GM19043 (cell line): ENCODE results near the gene CTAG1A.
"Not testable (repeated sequence)": the region's sequence is repeated elsewhere in the genome, so short reads cannot be mapped to it uniquely, and the experiment has no call there.

Experiments
- ATAC-seq: cut with Tn5 transposase; IDR thresholded peaks from one replicate; pipeline ENCODE4 v1.9.1; 2021; ENCODE audit warnings: low read depth; ENCODE audit not compliant: unreplicated experiment

The CTAG1A gene

DNA sequence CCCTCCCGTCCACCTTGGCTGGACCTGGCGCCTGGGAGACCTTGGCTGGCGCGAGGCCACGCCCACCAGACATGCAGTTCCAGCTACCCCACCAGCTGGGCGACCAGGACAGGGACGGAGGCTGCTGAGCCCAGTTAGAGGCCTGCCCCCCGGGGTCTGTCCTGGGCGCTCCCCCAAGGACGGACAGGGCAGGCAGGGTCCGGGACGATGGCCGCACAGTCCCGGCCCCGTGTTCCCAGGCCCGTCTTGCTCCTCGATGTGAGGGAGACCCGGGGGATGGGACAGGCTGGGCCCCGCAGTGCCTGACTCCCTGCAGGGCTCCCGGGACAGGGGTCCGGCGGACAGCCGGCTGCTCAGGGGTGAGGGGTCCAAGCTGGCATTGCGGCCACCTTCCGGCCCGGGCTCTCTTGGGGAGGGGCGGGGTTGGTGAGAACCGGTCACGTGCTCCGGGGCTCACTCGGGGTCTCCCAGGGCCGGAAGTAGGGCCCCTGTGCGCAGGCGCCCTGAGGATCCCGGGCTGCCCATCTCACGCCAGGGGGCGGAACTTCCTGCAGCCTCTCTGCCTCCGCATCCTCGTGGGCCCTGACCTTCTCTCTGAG lies at the start of gene CTAG1A:
TSS of gene CTAG1A (plus strand) at position 549 of the 599 bp plus-strand sequence. CDS start 74 bp downstream, outside the sequence.
- ATAC-seq = not testable (repeated sequence)

DNA sequence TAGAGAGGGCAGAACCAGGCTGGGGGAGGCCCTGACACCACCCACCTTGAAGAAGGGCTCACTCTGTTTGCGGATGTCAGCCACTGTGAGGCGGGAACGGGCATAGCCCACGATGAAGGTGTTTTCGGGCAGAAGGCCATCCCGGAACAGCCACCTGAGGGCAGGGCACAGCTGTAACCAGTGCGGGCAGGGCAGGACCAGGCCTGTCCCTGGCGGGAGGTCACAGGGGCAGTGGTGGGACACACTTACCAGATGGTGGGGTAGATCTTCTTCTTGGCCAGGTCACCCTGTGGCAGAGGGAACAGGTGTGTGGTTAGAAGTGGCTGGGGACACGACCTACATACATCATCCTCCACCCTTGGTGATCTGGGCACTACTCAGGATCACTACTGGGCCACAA lies 49.0 kb upstream of the CTAG1A start:
- ATAC-seq = no peak

DNA sequence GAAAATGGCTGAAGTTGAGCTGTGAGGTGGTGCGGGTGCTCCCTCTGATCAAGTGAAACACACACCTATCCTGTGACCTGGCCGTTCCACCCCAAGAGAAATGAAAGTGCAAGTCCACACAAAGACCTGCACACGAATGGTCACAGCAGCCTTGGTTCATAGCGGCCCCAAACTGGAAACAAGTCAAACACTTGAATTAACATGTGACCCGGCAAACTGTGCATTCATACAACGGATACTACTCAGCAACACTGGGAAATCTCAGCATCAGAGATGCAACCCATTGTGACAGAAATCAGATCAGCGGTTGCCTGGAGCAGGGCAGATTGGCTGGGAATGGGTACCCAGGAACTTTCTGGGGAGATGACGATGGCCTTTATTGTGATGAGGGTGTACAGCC lies 45.9 kb upstream of the CTAG1A start:
- no peak for ATAC-seq

DNA sequence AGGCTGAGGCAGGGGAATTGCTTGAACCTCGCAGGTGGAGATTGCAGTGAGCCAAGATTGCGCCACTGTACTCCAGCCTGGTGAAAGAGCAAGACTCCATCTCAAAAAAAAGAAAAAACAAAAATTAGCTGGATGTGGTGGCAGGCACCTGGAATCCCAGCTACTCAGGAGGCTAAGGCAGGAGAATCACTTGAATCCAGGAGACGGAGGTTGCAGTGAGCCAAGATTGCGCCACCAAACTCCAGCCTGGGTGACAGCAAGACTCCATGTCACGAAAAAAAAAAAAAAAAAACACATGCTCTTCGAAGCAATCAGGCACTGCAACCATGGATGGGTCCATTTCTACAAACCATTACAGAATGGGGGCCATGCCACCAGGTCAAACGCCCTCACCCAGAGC lies 44.6 kb upstream of the CTAG1A start:
- ATAC-seq = not testable (repeated sequence)

DNA sequence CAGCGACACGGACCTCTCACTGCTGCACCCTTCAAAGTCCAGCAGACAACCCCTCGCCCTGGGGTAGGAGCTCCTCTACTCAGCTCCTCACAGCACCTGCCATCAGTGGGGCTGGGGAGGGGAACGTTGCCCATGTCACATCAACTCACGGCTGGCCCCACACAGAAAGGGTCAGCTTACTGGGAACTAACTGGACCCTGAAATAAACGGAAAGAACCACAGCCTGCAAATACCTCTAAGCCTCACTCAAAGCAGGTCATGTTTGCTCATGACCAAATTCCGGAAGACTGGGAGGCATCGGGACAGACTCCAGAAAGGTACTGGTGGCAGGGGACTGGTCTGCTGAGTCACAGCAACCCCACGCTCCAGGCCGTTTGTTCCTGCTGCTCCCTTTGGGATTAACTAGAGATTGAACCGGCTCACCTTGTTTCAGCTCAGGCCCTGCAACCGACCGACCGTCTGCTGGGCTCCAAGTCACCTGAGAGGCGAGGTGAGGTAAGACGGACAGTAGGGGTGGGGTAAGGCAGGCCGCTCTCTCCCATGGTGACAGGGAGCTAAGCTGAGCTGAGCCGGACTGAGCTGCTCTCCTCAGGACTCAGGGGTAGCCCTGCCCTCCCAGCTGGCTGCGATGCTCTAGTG lies 43.9 kb upstream of the CTAG1A start:
- ATAC-seq = no peak

DNA sequence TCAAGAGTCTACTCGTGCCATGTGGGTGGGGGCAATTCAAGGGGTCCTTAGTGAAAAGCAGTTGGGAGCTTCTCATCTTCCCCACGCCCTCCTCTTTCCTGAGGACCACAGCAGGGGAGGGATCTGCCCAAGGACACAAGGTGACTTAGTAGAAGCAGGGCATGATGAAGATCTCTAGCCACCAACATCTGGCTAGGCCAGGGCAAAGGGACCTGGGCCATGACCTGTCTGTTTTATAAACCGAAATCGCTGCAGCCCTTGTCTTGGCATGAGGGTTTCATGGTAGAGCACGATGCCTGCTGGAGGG lies 43.4 kb upstream of the CTAG1A start:
- ATAC-seq = no peak

DNA sequence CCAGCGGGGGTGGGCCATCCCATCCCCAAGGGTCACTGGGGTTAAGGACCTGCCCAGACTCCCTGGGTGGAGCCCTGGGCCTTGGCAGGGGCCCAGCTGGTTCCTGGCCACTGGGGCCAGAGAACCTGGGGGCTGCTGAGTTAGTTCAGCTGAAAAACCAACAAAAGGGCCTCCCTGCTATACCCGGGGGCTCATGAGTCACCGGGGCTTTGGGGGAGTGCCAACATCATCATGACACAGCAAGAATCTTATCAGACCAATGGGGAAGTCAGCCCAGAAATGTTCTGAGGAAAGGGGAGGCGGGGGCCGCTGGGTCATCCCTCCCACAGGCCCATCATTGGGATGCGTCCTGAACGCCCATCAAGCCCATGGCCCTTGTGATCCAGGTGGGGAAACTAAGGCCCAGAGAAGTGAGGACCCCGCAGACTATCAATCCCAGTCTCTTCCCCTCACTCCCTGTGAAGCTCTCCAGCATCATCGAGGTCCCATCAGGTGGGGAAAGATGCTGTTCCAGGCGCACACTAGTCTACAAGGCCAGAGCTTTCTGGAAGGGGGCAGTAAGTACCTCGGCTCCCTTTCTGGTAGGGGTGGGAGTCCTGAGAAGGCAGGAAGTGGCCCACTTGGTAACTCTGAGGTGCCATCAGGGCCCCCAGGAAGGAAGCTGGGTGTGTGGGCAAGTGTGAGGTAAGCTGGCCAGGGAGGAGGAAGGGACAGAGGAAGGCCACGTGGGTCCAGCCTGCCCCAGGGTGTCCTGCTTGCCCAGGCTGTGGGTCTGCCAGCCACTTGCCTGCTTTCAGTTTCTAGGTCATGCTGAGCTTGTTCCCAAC lies 42.8 kb upstream of the CTAG1A start:
- no peak for ATAC-seq

DNA sequence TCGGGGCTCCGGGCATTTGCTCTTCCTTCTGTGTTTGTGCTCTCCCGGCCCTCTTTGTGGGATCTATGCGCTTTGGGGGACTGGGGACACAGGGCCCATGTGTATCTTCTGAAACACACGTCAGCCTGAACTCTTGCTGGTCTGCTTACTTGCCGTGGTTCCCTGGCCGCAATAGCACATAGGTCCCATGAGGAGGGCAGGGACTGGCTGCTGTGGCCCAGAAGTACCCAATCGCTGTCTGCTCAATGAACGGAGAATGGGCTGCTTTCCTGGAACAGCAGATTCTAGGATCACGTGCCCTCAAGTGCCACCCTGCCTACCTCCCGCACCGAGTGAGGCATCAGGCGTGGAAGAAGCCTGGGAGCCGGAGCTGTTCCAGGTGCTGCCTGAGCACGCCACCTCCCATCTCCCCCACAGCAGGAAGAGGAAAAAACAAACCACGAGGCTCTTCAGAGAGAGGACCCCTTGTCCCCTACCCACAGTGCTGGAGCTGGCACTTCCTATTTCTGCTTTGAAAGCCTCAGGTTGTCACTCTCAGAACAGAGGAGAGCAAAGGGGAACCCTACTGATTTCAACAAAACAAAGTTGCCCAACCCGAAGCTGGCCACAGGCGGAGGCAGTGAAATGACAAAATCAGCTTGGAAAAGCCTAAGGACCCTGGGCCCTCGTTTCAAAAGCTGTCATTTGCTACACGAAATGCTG lies 42.1 kb upstream of the CTAG1A start:
- no peak for ATAC-seq

DNA sequence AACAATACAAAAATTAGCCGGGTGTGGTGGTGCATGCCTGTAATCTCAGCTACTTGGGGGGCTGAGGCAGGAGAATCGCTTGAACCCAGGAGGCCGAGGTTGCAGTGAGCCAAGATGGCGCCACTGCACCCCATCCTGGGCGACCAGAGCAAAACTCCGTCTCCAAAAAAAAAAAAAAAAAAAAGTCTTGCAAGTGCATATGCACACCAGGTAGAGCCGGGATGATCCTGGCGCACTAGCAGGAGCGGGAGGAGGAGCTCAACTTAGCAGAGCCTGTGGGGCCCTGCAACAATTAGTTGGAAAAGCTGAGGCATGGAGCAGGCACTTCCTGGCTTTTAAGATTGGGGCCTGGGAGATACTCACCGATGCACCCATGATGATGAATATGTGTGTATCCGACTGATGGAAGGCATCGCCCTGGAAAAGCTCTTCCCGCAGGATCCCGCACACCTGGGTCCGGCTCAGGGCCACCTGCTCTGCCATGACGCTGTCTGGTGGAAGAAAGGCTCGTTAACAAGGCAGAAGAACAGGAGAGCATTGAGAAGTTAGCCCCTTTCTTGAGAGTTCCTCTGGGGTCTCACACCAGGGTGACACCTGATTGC lies 39.2 kb upstream of the CTAG1A start:
- no peak for ATAC-seq

DNA sequence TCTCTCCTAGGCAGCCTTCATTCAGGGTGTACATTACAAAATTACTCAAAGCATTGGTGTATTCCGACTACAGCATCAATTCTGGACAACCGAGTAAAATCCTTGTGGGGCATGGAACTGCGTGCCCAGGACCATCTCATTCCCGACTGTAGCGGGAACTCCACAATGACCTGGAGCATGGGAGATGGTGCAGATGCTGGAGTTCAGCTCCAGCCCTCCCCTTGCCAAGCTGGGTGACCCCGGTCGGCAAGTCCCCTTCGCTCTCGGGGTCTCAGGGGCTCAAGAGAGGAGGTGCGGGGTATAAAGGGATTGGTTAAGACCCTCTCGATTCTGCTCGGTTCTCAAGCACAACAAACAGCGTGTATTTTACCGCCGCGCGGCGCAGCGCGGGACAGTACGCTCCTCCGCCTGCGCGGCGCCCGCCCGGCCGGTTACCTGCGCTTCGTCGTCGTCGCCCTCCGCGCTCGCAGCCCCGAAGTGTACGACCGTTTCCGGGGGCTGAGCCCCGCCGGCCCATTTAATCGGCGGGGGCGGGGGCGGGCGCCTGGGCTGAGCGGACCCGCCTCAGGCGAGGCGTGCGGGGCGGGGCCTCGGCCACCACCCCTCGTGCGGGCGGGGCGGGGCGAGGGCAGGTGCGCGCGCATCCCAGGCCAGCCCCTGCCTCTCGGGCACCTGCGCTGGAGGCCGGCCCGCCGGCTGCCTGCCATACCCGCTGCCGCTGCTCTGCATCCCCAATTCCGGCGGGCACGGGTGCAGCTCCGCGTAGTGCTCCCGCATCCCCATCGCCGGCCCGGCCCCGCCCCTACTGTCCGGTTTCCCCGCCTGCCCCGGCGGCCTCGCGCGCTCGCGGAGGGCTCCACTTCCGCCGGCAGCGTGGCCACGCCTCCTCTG lies 38.3 kb upstream of the CTAG1A start, which contains the start of gene G6PD:
TSS of gene G6PD (minus strand) at position 493 of the 891 bp plus-strand sequence. CDS start 691 bp downstream, outside the sequence.
- ATAC-seq = peak; percentile 36

DNA sequence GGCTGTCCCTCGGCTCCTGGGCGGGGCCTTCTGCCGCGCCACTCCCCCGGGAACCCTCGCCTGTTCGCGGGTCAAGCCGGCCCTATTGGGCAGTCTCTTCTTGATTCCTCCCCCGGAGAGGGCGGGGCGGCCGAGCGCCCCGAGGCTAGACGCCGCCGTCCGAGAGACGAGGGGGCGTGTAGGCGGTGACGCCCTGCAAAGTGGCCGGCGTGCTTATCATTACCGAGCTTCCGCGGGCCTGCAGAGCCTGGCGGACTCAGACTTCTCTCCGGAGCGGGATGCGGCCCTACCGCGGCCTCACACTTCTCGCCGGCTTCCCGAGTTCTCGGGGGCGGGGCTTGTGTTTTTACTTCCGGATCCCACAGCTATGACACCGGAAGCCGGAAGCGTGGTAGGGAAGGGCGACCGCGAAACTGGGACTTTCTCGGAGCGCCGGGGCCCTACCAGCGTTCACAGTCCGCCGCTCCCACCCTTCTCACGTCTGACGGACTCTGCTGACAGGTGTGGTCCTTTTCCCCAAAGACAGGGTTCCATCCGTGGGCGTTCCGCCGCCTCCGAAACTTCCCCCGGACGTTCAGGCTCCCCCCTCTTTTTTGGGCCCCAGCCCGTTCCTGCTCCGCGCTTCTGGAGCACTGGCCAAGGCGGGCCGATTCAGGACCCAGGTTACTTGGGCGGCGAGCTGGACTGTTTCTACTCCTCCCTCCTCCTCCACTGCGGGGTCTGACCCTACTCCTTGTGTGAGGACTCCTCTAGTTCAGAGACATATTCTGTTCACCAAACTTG lies 37.5 kb upstream of the CTAG1A start, which contains the start of gene IKBKG:
TSS of gene IKBKG (plus strand) at position 376 of the 783 bp plus-strand sequence. CDS start 4,383 bp downstream, outside the sequence.
- ATAC-seq = peak; percentile 80

DNA sequence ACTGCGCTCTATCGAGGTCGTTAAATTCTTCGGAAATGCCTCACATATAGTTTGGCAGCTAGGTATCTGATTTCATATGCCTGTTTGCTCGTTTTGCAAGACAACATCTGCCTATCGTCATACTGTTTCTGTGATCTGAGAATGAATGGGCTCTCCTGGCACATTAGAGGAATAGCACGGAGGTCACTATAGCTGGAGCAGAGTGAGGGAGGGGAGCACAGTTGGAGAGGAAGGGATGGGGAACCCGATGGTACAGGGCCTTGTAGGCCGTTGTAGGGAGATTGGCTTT lies 37.0 kb upstream of the CTAG1A start:
- no peak for ATAC-seq

DNA sequence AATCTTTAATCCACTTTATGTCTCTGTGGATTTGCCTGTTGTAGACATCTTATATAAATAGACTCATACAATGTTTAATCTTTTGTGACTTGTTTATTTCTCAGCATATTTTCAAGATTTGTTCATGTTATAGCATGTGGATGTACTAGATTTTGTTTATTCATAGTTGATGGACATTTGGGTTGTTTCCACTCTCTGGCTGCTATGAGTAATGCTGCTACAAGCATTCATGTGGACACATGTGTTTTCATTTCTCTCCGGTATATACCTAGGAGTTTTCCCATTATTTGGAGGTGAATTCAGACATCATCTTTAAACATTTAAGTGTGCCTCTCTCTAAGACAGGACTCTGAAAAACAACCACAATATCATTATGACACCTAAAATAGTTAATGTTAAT lies 35.2 kb upstream of the CTAG1A start:
- no peak for ATAC-seq

DNA sequence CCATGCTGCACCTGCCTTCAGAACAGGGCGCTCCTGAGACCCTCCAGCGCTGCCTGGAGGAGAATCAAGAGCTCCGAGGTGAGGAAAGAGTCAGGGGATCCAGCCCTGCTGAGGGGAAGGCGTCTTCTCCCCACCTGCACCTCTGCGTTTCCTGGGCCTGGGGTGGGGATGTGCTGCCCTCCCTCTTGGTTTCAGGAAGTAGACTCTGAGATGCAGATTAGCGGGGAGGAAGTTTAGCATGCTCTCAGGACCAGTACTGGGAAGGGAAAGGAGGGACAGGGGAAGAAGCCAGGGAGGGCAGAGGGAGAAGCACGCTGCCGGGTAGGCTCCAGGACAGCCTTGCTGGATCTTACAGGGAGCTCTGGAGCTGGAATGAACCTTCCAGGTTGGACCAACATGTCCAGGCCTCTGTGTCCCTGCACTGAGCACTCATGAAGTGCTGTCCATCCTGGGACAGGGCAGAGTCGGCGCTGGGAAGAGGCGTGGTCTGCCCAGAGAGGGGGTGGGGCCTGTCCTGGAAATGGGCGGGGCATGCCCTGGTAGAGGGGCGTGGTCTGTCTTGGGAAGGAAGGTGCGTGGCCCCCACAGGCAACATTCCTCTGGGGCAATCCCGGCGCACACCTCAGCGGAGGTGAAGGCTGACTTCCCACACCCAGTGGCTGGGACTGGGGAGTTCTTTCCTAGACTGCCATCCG lies 32.7 kb upstream of the CTAG1A start:
- not testable (repeated sequence) for ATAC-seq

DNA sequence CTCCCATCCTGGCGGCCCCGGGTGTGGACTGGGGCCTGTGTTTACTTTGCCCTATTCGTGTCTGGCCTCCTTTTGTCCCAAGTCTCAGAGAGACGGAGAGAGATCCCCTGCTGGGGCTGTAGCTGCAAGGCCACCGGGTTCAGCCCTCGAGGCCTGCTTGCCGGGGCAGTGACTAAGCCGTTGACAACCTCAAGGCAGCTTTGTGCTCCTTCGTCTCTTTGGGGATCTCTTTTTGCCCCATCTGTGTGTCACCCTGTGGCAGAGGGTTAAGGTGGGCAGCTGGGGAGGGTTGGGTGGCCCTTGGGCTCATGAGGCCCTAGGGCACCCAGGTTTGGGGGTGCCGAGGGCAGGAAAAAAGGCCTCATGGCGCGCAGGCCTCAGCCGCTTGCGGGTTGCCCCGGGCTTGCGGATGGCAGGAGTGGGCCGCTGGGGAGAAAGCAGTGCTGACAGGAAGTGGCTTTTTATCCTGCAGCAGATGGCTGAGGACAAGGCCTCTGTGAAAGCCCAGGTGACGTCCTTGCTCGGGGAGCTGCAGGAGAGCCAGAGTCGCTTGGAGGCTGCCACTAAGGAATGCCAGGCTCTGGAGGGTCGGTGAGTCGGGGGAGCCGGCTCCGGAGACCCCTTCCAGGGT lies 26.8 kb upstream of the CTAG1A start:
- not testable (repeated sequence) for ATAC-seq

DNA sequence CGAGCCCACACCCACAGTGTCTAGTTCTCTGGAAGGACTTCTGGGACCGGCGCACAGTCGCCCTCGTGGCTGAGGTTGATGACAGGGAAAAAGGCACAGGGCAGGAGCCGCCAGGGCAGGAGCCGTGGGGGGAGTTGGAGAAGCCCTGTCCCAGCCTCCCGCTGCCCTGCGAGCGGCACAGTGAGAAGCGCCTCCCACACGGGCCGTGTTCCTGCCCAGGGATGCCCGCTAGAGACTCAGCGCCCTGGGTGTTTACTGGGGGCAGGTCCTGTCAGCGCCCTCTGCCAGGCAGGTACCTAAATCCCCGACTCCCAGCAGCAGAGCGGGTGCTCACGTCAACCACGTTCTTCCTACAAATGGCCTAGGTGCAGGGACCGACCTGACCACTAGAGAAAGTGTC lies 26.0 kb upstream of the CTAG1A start:
- ATAC-seq = not testable (repeated sequence)

DNA sequence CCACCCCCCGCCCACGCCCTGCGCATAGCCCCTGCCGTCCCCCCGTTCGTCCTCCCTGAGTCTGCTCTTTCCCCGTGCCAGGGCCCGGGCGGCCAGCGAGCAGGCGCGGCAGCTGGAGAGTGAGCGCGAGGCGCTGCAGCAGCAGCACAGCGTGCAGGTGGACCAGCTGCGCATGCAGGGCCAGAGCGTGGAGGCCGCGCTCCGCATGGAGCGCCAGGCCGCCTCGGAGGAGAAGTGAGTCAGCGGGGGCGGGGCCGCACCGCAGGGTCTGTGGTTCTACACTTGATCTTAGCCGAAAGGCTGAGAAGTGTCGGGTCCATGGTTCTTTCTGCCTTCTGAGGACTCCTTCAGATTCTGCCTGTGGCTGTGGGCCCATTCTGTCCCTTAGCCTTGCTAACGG lies 24.6 kb upstream of the CTAG1A start:
- ATAC-seq = not testable (repeated sequence)

DNA sequence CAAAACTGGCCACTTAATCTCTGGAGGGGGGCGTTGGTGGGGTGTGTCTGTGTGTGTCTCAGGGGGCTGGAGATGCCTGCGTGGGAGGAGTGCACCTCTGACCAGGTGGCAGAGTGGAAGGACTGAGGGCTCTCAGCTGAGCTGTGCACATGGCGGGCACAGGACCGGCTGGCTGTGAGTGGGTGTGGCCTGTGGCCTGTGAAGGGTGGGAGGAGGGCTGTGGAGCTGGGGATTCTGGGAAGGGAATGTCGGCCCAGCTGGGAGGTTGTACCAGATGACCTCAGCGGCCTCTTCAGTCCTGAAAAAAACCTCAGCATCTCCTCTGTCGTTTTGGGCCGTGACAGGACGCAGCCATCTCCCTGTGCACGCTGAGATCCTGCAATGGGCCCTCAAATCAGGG lies 22.6 kb upstream of the CTAG1A start:
- not testable (repeated sequence) for ATAC-seq
